DND-41 (cell line): ENCODE measurements around the gene WWTR1.

Experiments used
- CTCF ChIP-seq: IDR thresholded peaks from 2 replicates; pipeline ENCODE4 v1.5.1; 2012; ENCODE audit warnings: borderline replicate concordance, low read length, moderate library complexity, mild to moderate bottlenecking; ENCODE audit not compliant: poor library complexity, severe bottlenecking; ENCODE audit errors: extremely low read depth
- EZH2 ChIP-seq: IDR thresholded peaks from 3 replicates; pipeline ENCODE4 v1.6.1; 2012; ENCODE audit warnings: borderline replicate concordance, low read depth, mild to moderate bottlenecking, moderate library complexity, low read length, inconsistent platforms; ENCODE audit not compliant: severe bottlenecking

GRCh38 chr3:149506540-149506939 is 151.3 kb downstream of the WWTR1 start:
- TF ChIP-seq CTCF (no peak), EZH2 (no peak)
